Prostate gland (tissue), 2 donors: ENCODE measurements around the gene GLE1. TPM values are rescaled to one million over a fixed set of nuclear protein-coding genes. Genes with fewer than 3 reads are reported as not detected.
"Not testable (repeated sequence)": the region's sequence is repeated elsewhere in the genome, so short reads cannot be mapped to it uniquely, and the experiment has no call there.

Experiments
- DNase-seq: peaks from one replicate; pipeline ENCODE4 v3.0.0-alpha.2; 2019; ENCODE audit warnings: low spot score
- H3K27ac ChIP-seq, 2 donors: fragments of 200-600 bp; sonication (generic); 2 replicates each; pipeline ENCODE4 v1.5.1; 2017 to 2019
- H3K27me3 ChIP-seq: fragments of 200-600 bp; sonication (generic); replicated peaks from 2 replicates; pipeline ENCODE4 v1.5.1; 2019; ENCODE audit not compliant: insufficient read depth
- H3K36me3 ChIP-seq, 2 donors: fragments of 200-600 bp; sonication (generic); 1 replicate in 1 of 2; 2 replicates in 1 of 2; pipeline versions ENCODE4 v1.5.1 to v1.8.1; 2017 to 2019
- H3K4me1 ChIP-seq: fragments of 200-600 bp; sonication (generic); replicated peaks from 2 replicates; pipeline ENCODE4 v1.5.1; 2019
- H3K4me3 ChIP-seq, 2 donors: fragments of 200-600 bp; sonication (generic); 2 replicates each; pipeline ENCODE4 v1.5.1; 2017 to 2019
- H3K9me3 ChIP-seq: fragments of 200-600 bp; sonication (generic); 2 replicates; pipeline ENCODE4 v1.5.1; 2017
- CTCF ChIP-seq, 4 experiments: fragments of 200-600 bp in 2 of 4; fragments of 450-650 bp in 2 of 4; sonication (generic) in 2 of 4; IDR thresholded peaks; 1 replicate in 3 of 4; 2 replicates in 1 of 4; pipeline ENCODE4 v1.5.1; 2016 to 2019; ENCODE audit warnings: antibody characterized with exemption in 4 of 4, mild to moderate bottlenecking in 2 of 4, moderate library complexity in 2 of 4
- POLR2A ChIP-seq: fragments of 450-650 bp; IDR thresholded peaks from one replicate; pipeline ENCODE4 v1.6.1; 2016; ENCODE audit warnings: antibody characterized with exemption, mild to moderate bottlenecking
- POLR2AphosphoS5 ChIP-seq: sonication (generic); formaldehyde crosslinking; IDR thresholded peaks from one replicate; pipeline ENCODE4 v1.6.1; 2017; ENCODE audit warnings: antibody characterized with exemption
- WGBS: methylation state at CpG from one replicate; pipeline ENCODE4 v1.1.5; 2018; 5-methylcytosine and 5-hydroxymethylcytosine counted together
- intact Hi-C: fragments of 100-400 bp; cut with DNase I; formaldehyde crosslinking; loops from one replicate; pipeline ENCODE4 v1.14.2; 2022
- total RNA-seq, 2 donors: library from RNA; depleted of rRNA; stranded (reverse); fragments of >200 nt; gene quantifications; one replicate each; pipeline ENCODE4 v1.1.0, GENCODE V29; 2016

The GLE1 gene
- total RNA-seq, 2 donors from 2014 or later: 31.5 to 34.2 TPM

DNA sequence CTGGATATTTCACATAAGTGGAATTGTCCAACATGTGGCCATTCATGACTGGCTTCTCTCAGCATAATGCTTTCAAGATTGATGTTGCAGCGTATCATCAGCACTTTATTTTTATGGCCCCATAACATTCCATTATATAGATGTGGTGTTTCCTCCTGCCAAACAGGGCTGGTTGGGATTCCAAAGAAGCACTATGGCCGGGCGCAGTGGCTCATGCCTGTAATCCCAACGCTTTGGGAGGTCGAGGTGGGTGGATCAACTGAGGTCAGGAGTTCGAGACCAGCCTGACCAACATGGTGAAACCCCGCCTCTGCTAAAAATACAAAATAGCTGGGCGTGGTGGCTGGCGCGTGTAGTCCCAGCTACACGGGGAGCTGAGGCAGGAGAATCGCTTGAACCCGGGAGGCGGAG is 1.1 kb upstream of the GLE1 start:
- H3K4me3 ChIP-seq, H3K27me3 ChIP-seq, H3K36me3 ChIP-seq, H3K9me3 ChIP-seq, H3K4me1 ChIP-seq, intact Hi-C loops: not testable (repeated sequence)
- peak overlapping the region in 1 of 2 donors; percentile 83 for H3K27ac ChIP-seq
- peak; percentile 38 for TF ChIP-seq POLR2AphosphoS5
- peak; percentile 9 for DNase-seq
- 32% methylated on average over 14 of the region's 14 CpGs for WGBS

GRCh38 chr9:128503870-128504269 is 649 bp upstream of the GLE1 start:
- WGBS: 19% methylated on average over 11 of the region's 11 CpGs
- Histone ChIP-seq H3K27me3 (no peaks in the 10 kb centered on the region), H3K4me3 (peak overlapping the region; percentile 69 to 84), H3K27ac (peak overlapping the region; percentile 82 to 83), H3K36me3 (no peaks in the 10 kb centered on the region), H3K4me1 (no peaks in the 10 kb centered on the region), H3K9me3 (no peaks in the 10 kb centered on the region)
- intact Hi-C loops: no loop called here
- no peak for DNase-seq
- no peak for TF ChIP-seq CTCF (IDR thresholded peaks at IDR 0.05)
- TF ChIP-seq POLR2AphosphoS5: no peak
- TF ChIP-seq POLR2A: no peak

DNA sequence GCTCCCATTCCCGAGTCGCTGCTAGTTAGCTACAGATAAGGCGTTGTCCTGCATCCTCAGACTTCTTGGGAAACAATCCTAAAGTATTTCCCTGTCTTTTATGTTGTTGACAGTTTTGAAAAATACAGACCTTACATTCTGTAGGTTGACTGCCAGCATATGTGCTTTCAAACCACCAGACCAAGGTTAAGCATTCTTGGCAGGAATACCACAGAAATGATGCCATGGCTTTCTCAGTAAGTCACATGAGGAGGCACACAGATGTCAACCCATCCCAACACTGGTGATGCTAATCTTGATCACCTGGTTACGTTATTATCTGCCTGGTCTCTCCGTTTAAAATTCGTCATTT is 871 bp downstream of the GLE1 start:
- no peak for TF ChIP-seq POLR2A
- no peak for TF ChIP-seq CTCF (IDR thresholded peaks at IDR 0.05)
- no peak for TF ChIP-seq POLR2AphosphoS5
- no peaks in the 10 kb centered on the region for H3K36me3 ChIP-seq
- intact Hi-C loops: loop anchor here (5.0 kb wide), 1 partner anchor 47 kb away; the partner anchor contains the start of gene SPTAN1
- DNase-seq: no peak
- H3K4me1 ChIP-seq: no peaks in the 10 kb centered on the region
- H3K9me3 ChIP-seq: no peaks in the 10 kb centered on the region
- no peaks in the 10 kb centered on the region for H3K27me3 ChIP-seq
- 14% methylated on average over 6 of the region's 6 CpGs for WGBS
- peak overlapping the region in 1 of 2 donors; percentile 83 for H3K27ac ChIP-seq
- H3K4me3 ChIP-seq: peak overlapping the region; percentile 69 to 84

- intact Hi-C loops: loop anchor here (5.0 kb wide), 1 partner anchor 46 kb away; the partner anchor contains the start of gene SPTAN1
- H3K36me3 ChIP-seq, H3K9me3 ChIP-seq, DNase-seq, H3K4me1 ChIP-seq, H3K27ac ChIP-seq, H3K27me3 ChIP-seq, H3K4me3 ChIP-seq: not testable (repeated sequence)
- 79% methylated on average over 12 of the region's 12 CpGs for WGBS
Observed at GRCh38 chr9:128505906-128506305, 1.4 kb downstream of the GLE1 start.

GRCh38 chr9:128512820-128513219 is 8.3 kb downstream of the GLE1 start:
- 93% methylated on average over 9 of the region's 9 CpGs for WGBS
- intact Hi-C loops: no loop called here
- H3K27ac ChIP-seq: no peak overlapping the region
- peaks cover 0 to 11% of the 10 kb centered on the region in 2 donors for H3K36me3 ChIP-seq
- TF ChIP-seq POLR2AphosphoS5 (no peak), CTCF (IDR thresholded peaks at IDR 0.05) (no peak), POLR2A (no peak)
- no peak overlapping the region for H3K4me3 ChIP-seq
- no peaks in the 10 kb centered on the region for H3K4me1 ChIP-seq
- no peaks in the 10 kb centered on the region for H3K9me3 ChIP-seq
- no peak for DNase-seq
- H3K27me3 ChIP-seq: no peaks in the 10 kb centered on the region

DNA sequence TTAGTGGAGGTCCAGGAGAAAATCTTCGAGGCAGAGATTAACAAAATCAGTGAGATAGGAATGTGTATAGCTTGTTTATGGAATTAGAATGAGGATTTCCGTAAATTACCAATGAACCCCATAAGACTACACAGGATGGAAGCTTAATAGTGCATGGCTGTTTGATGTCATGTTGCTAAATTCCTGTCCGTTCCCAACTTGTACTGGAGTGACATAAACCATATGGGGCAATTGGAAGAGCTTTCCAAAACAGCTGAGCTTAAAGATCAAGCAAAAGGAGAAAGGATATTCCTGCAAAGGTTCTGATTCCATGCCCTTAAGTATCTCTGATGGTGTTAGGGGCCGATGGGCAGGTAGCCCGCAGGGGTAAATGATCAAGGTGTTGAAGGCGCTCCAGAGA is 17.4 kb downstream of the GLE1 start:
- intact Hi-C loops: no loop called here
- no peak for TF ChIP-seq CTCF (IDR thresholded peaks at IDR 0.05)
- no peak for TF ChIP-seq POLR2AphosphoS5
- no peak for TF ChIP-seq POLR2A
- no peaks in the 10 kb centered on the region for H3K27me3 ChIP-seq
- no peaks in the 10 kb centered on the region for H3K4me1 ChIP-seq
- no peak for DNase-seq
- no peak overlapping the region for H3K4me3 ChIP-seq
- no peak overlapping the region for H3K27ac ChIP-seq
- 89% methylated on average over 6 of the region's 6 CpGs for WGBS
- H3K9me3 ChIP-seq: no peaks in the 10 kb centered on the region
- peaks cover 2 to 5% of the 10 kb centered on the region in 2 donors for H3K36me3 ChIP-seq
